Stimulated activated naive CD4-positive, alpha-beta T cell (primary cell): Measurements from ENCODE around the gene NPIPA7.
"Not testable (repeated sequence)": the region's sequence is repeated elsewhere in the genome, so short reads cannot be mapped to it uniquely, and the experiment has no call there.

ENCODE experiments used
- DNase-seq, 6 experiments: peaks; one replicate each; lab custom pipeline; 2025; lab: John Stamatoyannopoulos, UW

The NPIPA7 gene

DNA sequence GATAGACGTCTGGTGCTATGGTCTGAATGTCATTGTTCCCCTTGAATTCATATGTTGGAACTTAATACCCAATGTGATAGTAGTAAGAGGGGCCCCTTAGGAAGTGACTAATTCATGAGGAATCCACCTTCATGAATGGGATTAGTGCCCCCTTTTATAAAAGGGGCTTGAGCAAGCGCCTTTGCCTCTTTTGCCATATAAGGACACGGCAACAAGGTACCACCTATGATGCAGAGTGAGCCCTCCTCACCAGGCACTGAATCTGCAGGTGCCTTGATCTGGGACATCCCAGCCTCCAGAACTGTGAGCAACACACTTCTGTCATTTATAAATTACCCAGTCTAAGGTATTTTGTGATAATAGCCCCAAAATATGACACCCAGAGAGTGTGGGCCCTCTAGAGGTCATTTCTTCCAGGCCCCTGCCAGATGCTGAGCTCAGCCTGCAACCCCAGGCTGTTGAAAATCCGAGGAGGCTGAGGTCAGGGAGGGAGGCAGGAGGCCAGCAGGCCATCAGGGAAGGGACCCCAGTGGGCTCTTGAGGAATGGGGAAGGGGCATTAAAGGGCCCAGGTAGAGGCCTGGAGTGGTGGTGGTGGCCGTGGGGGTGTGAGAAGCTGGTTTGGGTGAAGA, 39.1 kb downstream of the NPIPA7 start:
- not testable (repeated sequence) for DNase-seq

DNA sequence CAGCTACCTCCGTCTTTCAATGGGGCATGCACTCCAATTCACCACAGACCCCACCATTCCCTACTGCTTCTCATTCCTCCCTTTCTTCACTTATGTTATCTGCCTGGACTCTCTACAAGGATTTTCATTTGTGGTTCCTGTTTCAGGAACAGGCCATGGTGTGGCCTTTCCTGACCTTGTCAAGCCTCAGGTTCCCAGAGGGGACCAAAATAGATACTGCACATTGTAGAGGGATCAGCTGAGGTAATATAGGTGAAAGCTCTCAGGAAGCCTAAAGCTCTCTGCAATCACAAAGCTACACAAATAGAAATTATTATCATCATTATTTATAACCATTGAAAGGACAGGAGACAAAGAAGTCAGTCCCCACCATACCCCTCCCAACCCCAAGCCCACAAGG, 41.6 kb downstream of the NPIPA7 start:
- DNase-seq: not testable (repeated sequence)

DNA sequence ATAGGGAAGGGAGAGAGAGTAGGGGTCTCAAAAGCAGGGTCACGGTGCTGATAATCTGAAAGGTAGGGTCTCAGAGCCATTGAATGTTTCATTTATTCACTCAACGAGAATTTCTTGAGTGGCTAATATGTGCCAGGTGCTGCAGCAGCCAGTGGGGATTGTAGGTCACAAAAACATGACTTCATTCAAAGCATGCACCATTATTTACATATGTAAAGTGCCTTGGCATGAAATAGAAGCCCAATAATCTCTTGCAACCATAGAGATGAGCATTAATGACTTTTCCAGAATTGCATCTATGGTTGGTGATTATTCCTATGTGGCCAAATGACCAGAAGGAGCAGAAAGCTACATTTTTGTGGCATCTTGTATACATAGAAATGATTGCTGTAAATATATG, 46.2 kb downstream of the NPIPA7 start:
- not testable (repeated sequence) for DNase-seq

DNA sequence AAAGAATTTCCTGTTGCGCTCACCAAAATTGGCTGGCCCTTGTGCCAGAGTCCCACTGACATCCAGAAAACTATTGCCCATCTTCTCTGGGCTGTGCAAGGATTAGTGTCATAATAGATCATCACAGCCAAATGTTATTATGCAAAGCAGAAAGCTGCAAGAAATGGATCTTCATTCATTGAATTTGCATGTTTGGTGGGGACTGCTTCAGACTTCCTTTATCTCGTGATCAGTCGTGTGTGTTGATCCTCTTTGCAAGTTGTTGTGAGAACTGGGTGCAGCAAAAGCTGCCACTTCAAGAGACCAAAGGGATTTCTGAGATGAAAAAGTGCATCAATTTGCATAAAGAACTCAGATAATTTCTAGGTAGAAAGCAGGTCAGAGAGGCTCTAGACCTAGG, 52.2 kb downstream of the NPIPA7 start:
- not testable (repeated sequence) for DNase-seq

DNA sequence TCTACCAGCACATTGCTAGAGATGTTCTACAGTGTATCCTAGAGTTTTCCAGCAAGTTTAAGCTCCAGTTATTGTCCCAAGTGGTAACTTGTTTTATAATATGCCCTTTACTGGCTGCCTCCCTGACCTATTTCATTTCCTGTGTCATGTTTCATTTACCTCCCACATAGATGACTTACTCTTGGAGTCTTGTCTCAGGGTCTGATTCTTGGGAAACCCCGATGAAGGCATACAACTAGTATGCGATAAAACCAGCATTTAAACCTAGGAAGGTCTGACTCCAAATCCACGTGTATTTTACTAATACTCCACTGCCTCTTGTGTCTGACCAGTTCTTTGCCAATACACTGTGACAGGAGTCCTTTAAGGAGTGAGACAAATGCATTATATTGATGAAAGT, 55.8 kb downstream of the NPIPA7 start:
- not testable (repeated sequence) for DNase-seq

DNA sequence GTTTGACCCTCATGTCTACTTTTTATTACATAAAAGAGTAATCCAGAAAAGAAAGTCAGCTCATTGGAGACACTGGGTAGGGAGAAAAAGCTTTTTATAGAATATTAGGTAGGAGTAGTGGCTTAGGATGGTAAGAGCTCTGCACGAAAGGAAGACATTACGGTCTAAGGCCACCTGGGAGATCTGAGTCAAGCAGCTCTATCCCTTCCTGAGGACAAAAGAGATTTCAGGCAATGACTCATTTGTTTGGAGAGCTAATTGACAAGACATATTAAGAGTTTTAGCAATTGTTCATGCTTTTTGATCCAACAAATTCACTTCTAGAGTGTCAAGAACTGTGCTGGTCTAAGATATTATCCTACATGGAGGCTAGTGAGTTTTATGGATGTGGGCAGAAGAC, 62.5 kb downstream of the NPIPA7 start:
- not testable (repeated sequence) for DNase-seq
